ENCODE data around the gene CD247. TPM values are rescaled to one million over a fixed set of nuclear protein-coding genes. Genes with fewer than 3 reads are reported as not detected.

CD247 gene
- total and polyA plus RNA-seq, 3 donors from 2014 or later, result 0.47 to 2.5 (median 1.1) TPM

DNA sequence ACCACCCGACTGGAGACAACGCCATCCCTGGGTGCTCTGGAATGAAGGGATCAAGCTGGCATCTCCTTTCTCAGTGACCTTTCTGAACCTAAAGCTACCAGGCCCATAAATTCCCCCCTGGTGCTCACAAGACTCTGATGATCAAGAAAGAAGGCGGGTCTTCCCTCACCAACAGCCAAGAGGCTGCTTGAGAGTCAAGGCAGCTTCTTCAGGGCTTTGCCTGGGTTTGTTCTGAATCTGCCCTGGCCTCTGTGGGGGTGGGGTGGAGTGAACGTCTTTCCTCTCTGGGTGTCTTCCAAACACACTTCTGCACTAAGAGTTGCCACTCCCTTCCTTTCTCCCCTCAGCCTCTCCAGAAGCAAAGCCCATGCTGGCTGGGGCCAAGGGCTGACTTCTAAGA, 36.1 kb downstream of the CD247 start:
- intact Hi-C loops (cut with DNase I; ENCODE audit: low total_unique reads), result no loop called here
- H3K27ac ChIP-seq, result no peak overlapping the region
- H3K36me3 ChIP-seq (ENCODE audit: low read depth, missing control alignments), result no peaks in the 10 kb centered on the region
- TF ChIP-seq POLR2A (IDR thresholded peaks at IDR 0.05), result no peak
- TF ChIP-seq, protein P1, sequence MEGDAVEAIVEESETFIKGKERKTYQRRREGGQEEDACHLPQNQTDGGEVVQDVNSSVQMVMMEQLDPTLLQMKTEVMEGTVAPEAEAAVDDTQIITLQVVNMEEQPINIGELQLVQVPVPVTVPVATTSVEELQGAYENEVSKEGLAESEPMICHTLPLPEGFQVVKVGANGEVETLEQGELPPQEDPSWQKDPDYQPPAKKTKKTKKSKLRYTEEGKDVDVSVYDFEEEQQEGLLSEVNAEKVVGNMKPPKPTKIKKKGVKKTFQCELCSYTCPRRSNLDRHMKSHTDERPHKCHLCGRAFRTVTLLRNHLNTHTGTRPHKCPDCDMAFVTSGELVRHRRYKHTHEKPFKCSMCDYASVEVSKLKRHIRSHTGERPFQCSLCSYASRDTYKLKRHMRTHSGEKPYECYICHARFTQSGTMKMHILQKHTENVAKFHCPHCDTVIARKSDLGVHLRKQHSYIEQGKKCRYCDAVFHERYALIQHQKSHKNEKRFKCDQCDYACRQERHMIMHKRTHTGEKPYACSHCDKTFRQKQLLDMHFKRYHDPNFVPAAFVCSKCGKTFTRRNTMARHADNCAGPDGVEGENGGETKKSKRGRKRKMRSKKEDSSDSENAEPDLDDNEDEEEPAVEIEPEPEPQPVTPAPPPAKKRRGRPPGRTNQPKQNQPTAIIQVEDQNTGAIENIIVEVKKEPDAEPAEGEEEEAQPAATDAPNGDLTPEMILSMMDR (IDR thresholded peaks at IDR 0.05), result no peak
- no peak for DNase-seq
- H3K4me3 ChIP-seq, result no peak overlapping the region
- WGBS, 2 donors, result 77 to 81% methylated on average over 4 of the region's 4 CpGs
- H3K27me3 ChIP-seq, result no peaks in the 10 kb centered on the region
- H3K4me1 ChIP-seq, result no peaks in the 10 kb centered on the region
- no peaks in the 10 kb centered on the region for H3K9me3 ChIP-seq

DNA sequence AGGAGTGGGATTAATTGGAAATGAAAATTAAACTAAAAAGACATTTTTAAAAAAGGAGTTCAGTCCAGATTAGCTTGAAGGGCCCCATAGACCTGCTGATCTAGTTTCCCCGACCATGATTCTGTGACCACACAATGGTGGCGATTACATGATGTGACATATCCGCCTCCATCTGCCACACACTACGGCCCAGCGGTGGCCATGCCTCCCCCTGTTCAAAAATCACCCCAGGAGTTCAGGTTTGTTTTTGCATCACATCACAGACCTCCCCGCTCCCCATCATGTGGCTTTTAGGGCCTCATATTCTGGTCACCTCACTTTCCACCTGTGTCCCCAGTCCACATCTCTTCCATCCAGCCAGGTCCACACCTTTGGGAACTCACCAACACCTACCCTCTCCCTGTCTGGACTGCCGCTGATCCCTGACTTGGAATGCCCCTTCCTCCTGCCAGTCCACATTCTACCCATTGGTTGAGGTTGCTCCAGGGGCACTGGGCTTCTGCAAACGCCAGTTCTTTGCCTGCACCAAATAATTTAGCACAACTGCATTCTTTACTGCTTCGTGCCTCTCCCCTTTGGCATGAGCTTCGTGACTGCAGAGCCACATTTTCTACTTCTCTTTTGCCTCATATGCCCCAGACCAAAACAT, 38.9 kb downstream of the CD247 start:
- H3K36me3 ChIP-seq (ENCODE audit: low read depth, missing control alignments), result no peaks in the 10 kb centered on the region
- intact Hi-C loops (cut with DNase I; ENCODE audit: low total_unique reads), result no loop called here
- no peak for TF ChIP-seq POLR2A (IDR thresholded peaks at IDR 0.05)
- TF ChIP-seq, protein P1 (IDR thresholded peaks at IDR 0.05), result no peak
- H3K4me1 ChIP-seq, result no peaks in the 10 kb centered on the region
- no peak overlapping the region for H3K27ac ChIP-seq
- no peak overlapping the region for H3K4me3 ChIP-seq
- DNase-seq, result no peak
- WGBS, 2 donors, result 96 to 98% methylated on average over 10 of the region's 10 CpGs
- no peaks in the 10 kb centered on the region for H3K27me3 ChIP-seq
- H3K9me3 ChIP-seq, result no peaks in the 10 kb centered on the region

DNA sequence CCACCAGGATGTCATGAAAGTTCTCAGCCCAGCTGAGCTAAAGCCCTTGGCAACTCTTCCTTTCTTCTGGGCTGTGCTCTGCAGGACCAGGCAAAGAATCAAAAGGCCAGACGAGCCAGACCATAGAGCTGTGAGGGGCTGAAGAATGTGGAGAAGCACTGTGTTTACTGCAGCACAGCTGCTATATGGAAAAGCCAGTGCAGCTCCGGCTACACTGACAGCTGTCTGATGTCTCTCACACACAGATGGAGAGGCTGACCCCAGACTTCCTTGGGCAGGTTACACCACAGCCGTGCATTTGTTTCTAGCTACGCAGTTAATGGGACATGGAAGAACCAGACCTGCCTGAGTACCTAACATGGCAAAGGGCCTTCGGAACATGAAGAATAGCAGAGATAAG, 40.3 kb downstream of the CD247 start:
- TF ChIP-seq POLR2A (IDR thresholded peaks at IDR 0.05), result no peak
- TF ChIP-seq, protein P1 (IDR thresholded peaks at IDR 0.05), result no peak
- no peaks in the 10 kb centered on the region for H3K9me3 ChIP-seq
- intact Hi-C loops (cut with DNase I; ENCODE audit: low total_unique reads), result no loop called here
- no peak overlapping the region for H3K4me3 ChIP-seq
- H3K36me3 ChIP-seq (ENCODE audit: low read depth, missing control alignments), result no peaks in the 10 kb centered on the region
- H3K27me3 ChIP-seq, result no peaks in the 10 kb centered on the region
- no peaks in the 10 kb centered on the region for H3K4me1 ChIP-seq
- WGBS, 2 donors, result 78 to 88% methylated on average over 5 of the region's 5 CpGs
- no peak for DNase-seq
- H3K27ac ChIP-seq, result no peak overlapping the region

DNA sequence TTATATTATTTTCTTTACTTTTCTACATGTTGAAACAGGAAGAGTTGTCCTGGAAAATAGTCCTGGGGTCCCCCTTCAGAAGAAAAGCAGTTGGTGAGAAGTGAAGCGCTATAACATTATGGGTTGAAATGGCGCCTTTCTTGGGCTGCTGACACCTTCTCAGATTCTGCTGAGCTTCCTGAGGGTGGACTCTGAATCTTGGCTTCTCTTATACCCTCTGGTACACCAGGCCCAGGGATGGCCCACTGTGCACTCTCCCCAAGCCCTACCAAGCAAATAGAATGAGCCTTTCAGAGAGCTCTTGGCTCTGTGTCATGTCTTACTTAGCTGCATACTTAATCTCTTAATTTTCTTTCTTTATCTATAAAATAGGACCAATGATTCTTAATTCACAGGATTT, 42.3 kb downstream of the CD247 start:
- Histone ChIP-seq H3K36me3 (ENCODE audit: low read depth, missing control alignments) (no peaks in the 10 kb centered on the region), H3K27me3 (no peaks in the 10 kb centered on the region), H3K27ac (no peak overlapping the region), H3K4me1 (no peaks in the 10 kb centered on the region), H3K9me3 (no peaks in the 10 kb centered on the region), H3K4me3 (no peak overlapping the region)
- DNase-seq, result no peak
- 84 to 94% methylated on average over 2 of the region's 2 CpGs for WGBS, 2 donors
- no peak for TF ChIP-seq POLR2A (IDR thresholded peaks at IDR 0.05)
- TF ChIP-seq, protein P1 (IDR thresholded peaks at IDR 0.05), result no peak
- intact Hi-C loops (cut with DNase I; ENCODE audit: low total_unique reads), result no loop called here

DNA sequence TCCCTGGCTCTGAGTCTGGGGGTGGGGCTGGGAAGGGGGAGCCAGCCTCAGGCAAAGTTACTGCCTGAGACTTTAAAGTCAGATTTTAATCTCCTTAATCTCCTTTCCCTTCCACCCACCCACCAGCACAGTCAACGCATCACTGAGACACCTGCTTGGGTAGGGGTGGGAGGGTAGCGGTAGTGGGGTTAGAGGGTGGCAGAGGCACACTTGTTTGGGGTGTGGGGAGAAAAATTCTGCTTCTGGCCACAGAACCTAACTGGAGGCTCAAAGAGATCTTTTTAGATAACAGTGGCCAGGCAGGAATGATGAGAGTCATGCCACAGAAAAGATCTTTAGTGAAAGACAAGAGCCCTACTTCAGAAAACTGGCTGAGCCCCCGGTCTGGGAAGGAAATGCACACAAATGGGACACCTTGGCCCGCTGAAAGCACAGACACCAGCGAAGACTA, 44.1 kb downstream of the CD247 start:
- intact Hi-C loops (cut with DNase I; ENCODE audit: low total_unique reads), result no loop called here
- Histone ChIP-seq H3K4me1 (no peaks in the 10 kb centered on the region), H3K4me3 (no peak overlapping the region), H3K27me3 (no peaks in the 10 kb centered on the region), H3K27ac (no peak overlapping the region), H3K36me3 (ENCODE audit: low read depth, missing control alignments) (no peaks in the 10 kb centered on the region), H3K9me3 (no peaks in the 10 kb centered on the region)
- no peak for DNase-seq
- 58 to 72% methylated on average over 5 of the region's 5 CpGs for WGBS, 2 donors
- TF ChIP-seq POLR2A (IDR thresholded peaks at IDR 0.05), result no peak
- TF ChIP-seq, protein P1 (IDR thresholded peaks at IDR 0.05), result no peak

Measured in testis (tissue), 3 donors.